ENCODE data around the gene MGAT5.
"Not testable (repeated sequence)": the region's sequence is repeated elsewhere in the genome, so short reads cannot be mapped to it uniquely, and the experiment has no call there.

Gene MGAT5

GRCh38 chr2:134455426-134455825 lies 201.6 kb downstream of the MGAT5 start:
- DNase-seq, result no peak

GRCh38 chr2:134457353-134457752 lies 203.5 kb downstream of the MGAT5 start:
- DNase-seq, result no peak

- no peak for DNase-seq
These were observed 204.0 kb downstream of the MGAT5 start for GRCh38 chr2:134457765-134458472.

GRCh38 chr2:134458473-134458853 lies 204.6 kb downstream of the MGAT5 start:
- DNase-seq, result no peak

- DNase-seq, result no peak
These were observed 205.1 kb downstream of the MGAT5 start for GRCh38 chr2:134458950-134459349.

GRCh38 chr2:134459706-134460406 lies 206.0 kb downstream of the MGAT5 start:
- DNase-seq, result no peak

GRCh38 chr2:134460583-134460998 lies 206.7 kb downstream of the MGAT5 start:
- peak; percentile 63 for DNase-seq

- DNase-seq, result no peak
These were observed 207.6 kb downstream of the MGAT5 start for GRCh38 chr2:134461511-134461910.

- DNase-seq, result no peak
These were observed 208.4 kb downstream of the MGAT5 start for GRCh38 chr2:134462275-134462674.

- no peak for DNase-seq
These were observed 209.2 kb downstream of the MGAT5 start for GRCh38 chr2:134462791-134463698.

- DNase-seq, result no peak
These were observed 209.8 kb downstream of the MGAT5 start for GRCh38 chr2:134463699-134464022.

GRCh38 chr2:134465228-134466105 lies 211.6 kb downstream of the MGAT5 start:
- DNase-seq, result no peak

GRCh38 chr2:134466141-134466540 lies 212.3 kb downstream of the MGAT5 start:
- peak; percentile 40 for DNase-seq

- DNase-seq, result no peak
These were observed 214.3 kb downstream of the MGAT5 start for GRCh38 chr2:134468164-134468563.

GRCh38 chr2:134468776-134469175 lies 214.9 kb downstream of the MGAT5 start:
- no peak for DNase-seq

GRCh38 chr2:134469516-134470115 lies 215.7 kb downstream of the MGAT5 start:
- no peak for DNase-seq

- DNase-seq, result no peak
These were observed 216.8 kb downstream of the MGAT5 start for GRCh38 chr2:134470561-134471168.

- DNase-seq, result not testable (repeated sequence)
These were observed 223.1 kb downstream of the MGAT5 start for GRCh38 chr2:134476982-134477381.

GRCh38 chr2:134479696-134480330 lies 225.9 kb downstream of the MGAT5 start:
- DNase-seq, result no peak

GRCh38 chr2:134482131-134482723 lies 228.4 kb downstream of the MGAT5 start:
- DNase-seq, result no peak

Measured in hematopoietic multipotent progenitor cell treated with erythropoietin and hydrocortisone succinate and interleukin-3 and kit ligand, for 4 days (in vitro differentiated cells).